Panc1 (cell line): Measurements from ENCODE around the gene CIAPIN1. TPM values are rescaled to one million over a fixed set of nuclear protein-coding genes. Genes with fewer than 3 reads are reported as not detected.
A peak's percentile ranks its signal among the peaks of the same experiment; 100 is the strongest.

Source experiments
- ATAC-seq: fragments of 200-7000 bp; cut with Tn5 transposase; 2 replicates; pipeline ENCODE4 v1.9.1; 2020; ENCODE audit warnings: mild to moderate bottlenecking, moderate library complexity
- BruUV-seq: library from RNA; stranded (reverse); fragments of 400-500 nt; replicated peaks from 2 replicates; lab custom pipeline; 2021; lab: Mats Ljungman, UMichigan
- CTCF ChIA-PET: fragments of 300-600 bp; sonication (Branson Sonifier 250); formaldehyde crosslinking; loops from one replicate; lab custom pipeline; 2022; ENCODE audit warnings: antibody characterized with exemption; lab: Charles Lee
- POLR2A ChIA-PET: fragments of 300-600 bp; sonication (Branson Sonifier 250); formaldehyde crosslinking; loops from one replicate; lab custom pipeline; 2022; ENCODE audit warnings: antibody characterized with exemption; lab: Charles Lee
- DNase-seq: peaks from one replicate; pipeline ENCODE4 v3.0.0-alpha.2; 2010; ENCODE audit warnings: low read depth, low spot score
- H3K27ac ChIP-seq: 2 replicates; pipeline ENCODE4 v1.5.1; 2011; ENCODE audit warnings: mild to moderate bottlenecking, low read length, inconsistent platforms
- H3K27me3 ChIP-seq: fragments of 200-500 bp; sonication (Bioruptor generic); 2 replicates; pipeline ENCODE4 v1.6.0; 2014; ENCODE audit warnings: low read length, inconsistent platforms; ENCODE audit not compliant: control insufficient read depth, insufficient read depth
- H3K36me3 ChIP-seq: fragments of 200-500 bp; sonication (Bioruptor generic); 2 replicates; pipeline ENCODE4 v1.5.1; 2014; ENCODE audit warnings: inconsistent platforms, mild to moderate bottlenecking, low read length, moderate library complexity; ENCODE audit not compliant: control insufficient read depth, insufficient read depth
- H3K4me1 ChIP-seq: 2 replicates; pipeline ENCODE4 v1.5.1; 2011; ENCODE audit warnings: inconsistent platforms, mild to moderate bottlenecking, low read length, moderate library complexity; ENCODE audit not compliant: control insufficient read depth, insufficient read depth
- H3K4me3 ChIP-seq, 2 experiments: 2 replicates each; pipeline ENCODE4 v1.5.1; 2011 to 2012; ENCODE audit warnings: low read depth in 2 of 2, low read length in 2 of 2, mild to moderate bottlenecking in 2 of 2, inconsistent platforms in 1 of 2, moderate library complexity in 1 of 2
- H3K9me3 ChIP-seq: fragments of 200-500 bp; sonication (Bioruptor generic); 2 replicates; pipeline ENCODE4 v1.5.1; 2014; ENCODE audit warnings: low read depth, mild to moderate bottlenecking, inconsistent platforms, low read length, moderate library complexity; ENCODE audit not compliant: control insufficient read depth, insufficient read depth
- POLR2AphosphoS5 ChIP-seq: IDR thresholded peaks from 2 replicates; pipeline ENCODE4 v1.6.1; 2012; ENCODE audit warnings: mild to moderate bottlenecking, low read depth, low read length, moderate library complexity
- SIN3A ChIP-seq: IDR thresholded peaks from 2 replicates; pipeline ENCODE4 v1.6.1; 2012; ENCODE audit warnings: low read depth, mild to moderate bottlenecking, low read length, moderate library complexity, borderline replicate concordance; ENCODE audit not compliant: insufficient read depth
- TCF7L2 ChIP-seq: IDR thresholded peaks from 2 replicates; pipeline ENCODE4 v1.6.1; 2011; ENCODE audit warnings: mild to moderate bottlenecking, low read depth, low read length, inconsistent platforms
- in situ Hi-C: cut with HindIII; loops from 2 replicates; pipeline ENCODE4 v1.10.0; 2016; ENCODE audit warnings: low sequenced_read_pairs, low pct_unique_long_range_greater_than_20kb
- intact Hi-C: fragments of 100-400 bp; cut with micrococcal nuclease; formaldehyde crosslinking; loops from one replicate; pipeline ENCODE4 v1.10.0; 2022; ENCODE audit not compliant: unreplicated experiment
- total RNA-seq: library from RNA; stranded (reverse); gene quantifications from one replicate; pipeline ENCODE4 v1.2.1, GENCODE V29; 2021; ENCODE audit not compliant: unreplicated experiment
- TF ChIP-seq, protein P1 (sequence below): fragments of 450-650 bp; IDR thresholded peaks from 2 replicates; pipeline ENCODE4 v1.5.1; 2017; ENCODE audit warnings: mild to moderate bottlenecking
- TF ChIP-seq, protein P2 (sequence below), 2 experiments: IDR thresholded peaks; 2 replicates each; pipeline ENCODE4 v1.6.1; 2011 to 2012; ENCODE audit warnings: low read depth in 2 of 2, control low read depth in 1 of 2, low read length in 1 of 2, mild to moderate bottlenecking in 1 of 2, moderate library complexity in 1 of 2; ENCODE audit not compliant: insufficient read depth in 1 of 2

Gene CIAPIN1
- total RNA-seq, 1 experiment from 2014 or later = 64.0 TPM

DNA sequence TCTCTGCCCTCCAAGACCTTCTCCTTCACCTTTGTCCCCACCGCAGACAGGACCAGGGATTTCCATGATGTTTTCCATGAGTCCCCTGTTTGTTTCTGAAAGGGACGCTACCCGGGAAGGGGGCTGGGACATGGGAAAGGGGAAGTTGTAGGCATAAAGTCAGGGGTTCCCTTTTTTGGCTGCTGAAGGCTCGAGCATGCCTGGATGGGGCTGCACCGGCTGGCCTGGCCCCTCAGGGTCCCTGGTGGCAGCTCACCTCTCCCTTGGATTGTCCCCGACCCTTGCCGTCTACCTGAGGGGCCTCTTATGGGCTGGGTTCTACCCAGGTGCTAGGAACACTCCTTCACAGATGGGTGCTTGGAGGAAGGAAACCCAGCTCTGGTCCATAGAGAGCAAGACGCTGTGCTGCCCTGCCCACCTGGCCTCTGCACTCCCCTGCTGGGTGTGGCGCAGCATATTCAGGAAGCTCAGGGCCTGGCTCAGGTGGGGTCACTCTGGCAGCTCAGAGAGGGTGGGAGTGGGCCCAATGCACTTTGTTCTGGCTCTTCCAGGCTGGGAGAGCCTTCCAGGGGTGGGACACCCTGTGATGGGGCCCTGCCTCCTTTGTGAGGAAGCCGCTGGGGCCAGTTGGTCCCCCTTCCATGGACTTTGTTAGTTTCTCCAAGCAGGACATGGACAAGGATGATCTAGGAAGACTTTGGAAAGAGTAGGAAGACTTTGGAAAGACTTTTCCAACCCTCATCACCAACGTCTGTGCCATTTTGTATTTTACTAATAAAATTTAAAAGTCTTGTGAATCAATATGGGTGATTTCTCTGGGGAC, 62.7 kb downstream of the CIAPIN1 start:
- H3K27ac ChIP-seq = no peak overlapping the region
- no peaks in the 10 kb centered on the region for H3K9me3 ChIP-seq
- peaks cover 8% of the 10 kb centered on the region for H3K4me1 ChIP-seq
- in situ Hi-C loops (no loop called here), intact Hi-C loops (no loop called here)
- H3K4me3 ChIP-seq = no peak overlapping the region
- H3K27me3 ChIP-seq = no peaks in the 10 kb centered on the region
- CTCF ChIA-PET = no interaction called here
- no peaks in the 10 kb centered on the region for H3K36me3 ChIP-seq
- POLR2A ChIA-PET = no interaction called here
- TF ChIP-seq SIN3A (no peak), POLR2AphosphoS5 (no peak; the same call in 1 of the 2 replicates), TCF7L2 (no peak)
- TF ChIP-seq, protein P1, sequence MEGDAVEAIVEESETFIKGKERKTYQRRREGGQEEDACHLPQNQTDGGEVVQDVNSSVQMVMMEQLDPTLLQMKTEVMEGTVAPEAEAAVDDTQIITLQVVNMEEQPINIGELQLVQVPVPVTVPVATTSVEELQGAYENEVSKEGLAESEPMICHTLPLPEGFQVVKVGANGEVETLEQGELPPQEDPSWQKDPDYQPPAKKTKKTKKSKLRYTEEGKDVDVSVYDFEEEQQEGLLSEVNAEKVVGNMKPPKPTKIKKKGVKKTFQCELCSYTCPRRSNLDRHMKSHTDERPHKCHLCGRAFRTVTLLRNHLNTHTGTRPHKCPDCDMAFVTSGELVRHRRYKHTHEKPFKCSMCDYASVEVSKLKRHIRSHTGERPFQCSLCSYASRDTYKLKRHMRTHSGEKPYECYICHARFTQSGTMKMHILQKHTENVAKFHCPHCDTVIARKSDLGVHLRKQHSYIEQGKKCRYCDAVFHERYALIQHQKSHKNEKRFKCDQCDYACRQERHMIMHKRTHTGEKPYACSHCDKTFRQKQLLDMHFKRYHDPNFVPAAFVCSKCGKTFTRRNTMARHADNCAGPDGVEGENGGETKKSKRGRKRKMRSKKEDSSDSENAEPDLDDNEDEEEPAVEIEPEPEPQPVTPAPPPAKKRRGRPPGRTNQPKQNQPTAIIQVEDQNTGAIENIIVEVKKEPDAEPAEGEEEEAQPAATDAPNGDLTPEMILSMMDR = no peak
- TF ChIP-seq, protein P2, sequence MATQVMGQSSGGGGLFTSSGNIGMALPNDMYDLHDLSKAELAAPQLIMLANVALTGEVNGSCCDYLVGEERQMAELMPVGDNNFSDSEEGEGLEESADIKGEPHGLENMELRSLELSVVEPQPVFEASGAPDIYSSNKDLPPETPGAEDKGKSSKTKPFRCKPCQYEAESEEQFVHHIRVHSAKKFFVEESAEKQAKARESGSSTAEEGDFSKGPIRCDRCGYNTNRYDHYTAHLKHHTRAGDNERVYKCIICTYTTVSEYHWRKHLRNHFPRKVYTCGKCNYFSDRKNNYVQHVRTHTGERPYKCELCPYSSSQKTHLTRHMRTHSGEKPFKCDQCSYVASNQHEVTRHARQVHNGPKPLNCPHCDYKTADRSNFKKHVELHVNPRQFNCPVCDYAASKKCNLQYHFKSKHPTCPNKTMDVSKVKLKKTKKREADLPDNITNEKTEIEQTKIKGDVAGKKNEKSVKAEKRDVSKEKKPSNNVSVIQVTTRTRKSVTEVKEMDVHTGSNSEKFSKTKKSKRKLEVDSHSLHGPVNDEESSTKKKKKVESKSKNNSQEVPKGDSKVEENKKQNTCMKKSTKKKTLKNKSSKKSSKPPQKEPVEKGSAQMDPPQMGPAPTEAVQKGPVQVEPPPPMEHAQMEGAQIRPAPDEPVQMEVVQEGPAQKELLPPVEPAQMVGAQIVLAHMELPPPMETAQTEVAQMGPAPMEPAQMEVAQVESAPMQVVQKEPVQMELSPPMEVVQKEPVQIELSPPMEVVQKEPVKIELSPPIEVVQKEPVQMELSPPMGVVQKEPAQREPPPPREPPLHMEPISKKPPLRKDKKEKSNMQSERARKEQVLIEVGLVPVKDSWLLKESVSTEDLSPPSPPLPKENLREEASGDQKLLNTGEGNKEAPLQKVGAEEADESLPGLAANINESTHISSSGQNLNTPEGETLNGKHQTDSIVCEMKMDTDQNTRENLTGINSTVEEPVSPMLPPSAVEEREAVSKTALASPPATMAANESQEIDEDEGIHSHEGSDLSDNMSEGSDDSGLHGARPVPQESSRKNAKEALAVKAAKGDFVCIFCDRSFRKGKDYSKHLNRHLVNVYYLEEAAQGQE (IDR thresholded peaks at IDR 0.05; ENCODE audit: insufficient read depth in 1 of 2, low read depth in 2 of 2, low read length in 1 of 2) = no peak
- TSS peak; percentile 70 for BruUV-seq
- DNase-seq (no peak), ATAC-seq (no peak)

- no peak; the same call in 1 of the 2 replicates for ATAC-seq
Observed at GRCh38 chr16:57383276-57384247, 63.6 kb downstream of the CIAPIN1 start.

More at GRCh38 chr16:57383276-57384247, 63.6 kb downstream of the CIAPIN1 start:
- Histone ChIP-seq H3K27ac (no peak overlapping the region), H3K9me3 (no peaks in the 10 kb centered on the region), H3K4me3 (no peak overlapping the region), H3K36me3 (no peaks in the 10 kb centered on the region), H3K27me3 (no peaks in the 10 kb centered on the region), H3K4me1 (peaks cover 11% of the 10 kb centered on the region)
- TF ChIP-seq, protein P1 = no peak
- TF ChIP-seq, protein P2 (IDR thresholded peaks at IDR 0.05; ENCODE audit: insufficient read depth in 1 of 2, low read depth in 2 of 2, low read length in 1 of 2) = no peak
- TF ChIP-seq TCF7L2 (no peak), POLR2AphosphoS5 (no peak), SIN3A (no peak)
- intact Hi-C loops = no loop called here
- ChIA-PET CTCF (no interaction called here), POLR2A (no interaction called here)
- BruUV-seq = no TSS peak
- in situ Hi-C loops = no loop called here
- DNase-seq = no peak
